CD4-positive, alpha-beta T cell treated with Interferon gamma for 1 hour (primary cell): Measurements from ENCODE around the gene DUSP7.
"Not testable (repeated sequence)": the region's sequence is repeated elsewhere in the genome, so short reads cannot be mapped to it uniquely, and the experiment has no call there.

Experiments used
- DNase-seq: peaks from one replicate; pipeline ENCODE4 v3.0.0-alpha.2; 2020

DUSP7 gene

DNA sequence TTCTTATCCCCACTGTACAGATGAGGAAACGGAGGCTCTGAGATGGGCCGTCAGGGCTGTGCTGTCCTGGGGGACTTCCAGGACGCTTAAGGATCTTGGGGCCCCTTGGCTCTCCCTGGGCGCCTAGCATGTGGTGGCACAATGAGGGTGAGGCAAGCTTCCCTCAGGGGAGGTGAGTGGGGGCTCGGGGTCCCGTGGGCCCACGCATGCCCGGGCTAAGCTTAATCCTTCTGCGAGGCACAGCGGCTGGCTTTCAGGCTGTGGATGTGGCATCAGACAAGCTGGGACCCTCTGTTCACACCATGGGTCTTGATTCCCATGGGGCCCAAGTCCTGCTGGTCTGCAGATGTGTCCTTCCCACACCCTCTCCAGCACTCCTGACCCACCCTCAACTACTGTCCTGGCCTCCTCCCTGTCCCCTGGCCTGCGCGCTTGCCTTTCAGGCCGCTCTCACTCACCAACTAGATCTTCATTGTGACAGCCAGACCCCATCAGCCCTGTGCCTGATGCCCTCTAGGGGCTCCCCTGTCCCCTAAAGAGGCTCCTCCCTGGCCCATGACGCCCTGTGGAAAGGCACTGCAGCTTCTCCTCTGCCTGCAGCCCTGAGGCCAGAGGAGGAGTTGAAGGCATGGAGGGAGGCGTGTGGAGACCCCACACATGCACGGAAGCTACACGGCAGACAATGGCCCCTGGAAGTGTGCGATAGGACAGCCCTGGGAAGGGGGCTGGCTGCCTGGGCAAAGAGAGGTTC, 11.3 kb downstream of the DUSP7 start:
- no peak for DNase-seq

GRCh38 chr3:52043750-52044149, 12.6 kb downstream of the DUSP7 start:
- DNase-seq = no peak

DNA sequence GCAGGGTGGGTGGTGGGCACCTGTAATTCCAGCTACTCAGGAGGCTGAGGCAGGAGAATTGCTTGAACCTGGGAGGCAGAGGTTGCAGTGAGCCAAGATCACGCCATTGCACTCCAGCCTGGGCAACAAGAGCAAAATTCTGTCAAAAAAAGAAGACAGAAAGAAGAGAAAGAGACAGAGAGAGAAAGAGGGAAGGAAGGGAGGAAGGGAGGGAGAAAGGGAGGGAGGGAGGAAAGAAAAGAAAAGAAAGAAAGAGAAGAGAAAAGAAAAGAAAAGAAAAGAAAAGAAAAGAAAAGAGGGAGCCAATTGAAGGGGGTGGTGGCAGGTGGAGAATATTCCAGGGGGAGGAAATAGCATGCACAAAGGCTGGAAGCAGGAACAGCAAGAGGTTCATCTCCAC, 13.3 kb downstream of the DUSP7 start:
- DNase-seq = not testable (repeated sequence)

- no peak for DNase-seq
These were observed 15.1 kb downstream of the DUSP7 start for GRCh38 chr3:52041118-52041731.

DNA sequence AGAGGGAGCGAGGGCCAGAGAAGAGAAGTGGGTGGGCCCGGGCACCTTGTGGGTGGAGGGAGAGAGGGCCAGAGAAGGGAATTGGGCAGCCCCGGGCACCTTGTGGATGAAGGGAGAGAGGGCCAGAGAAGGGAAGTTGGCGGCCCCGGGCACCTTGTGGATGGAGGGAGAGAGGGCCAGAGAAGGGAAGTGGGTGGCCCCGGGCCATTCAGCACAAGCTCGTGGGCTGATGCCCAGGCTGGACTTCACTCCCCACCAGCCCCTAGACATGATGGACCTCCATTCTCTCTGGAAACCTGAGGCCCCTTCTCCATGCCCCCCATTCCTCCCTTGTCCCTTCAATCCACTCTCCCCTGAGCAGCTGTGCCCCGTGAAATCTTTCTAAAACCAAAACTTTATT, 15.8 kb downstream of the DUSP7 start:
- DNase-seq = no peak

GRCh38 chr3:52039846-52040245, 16.5 kb downstream of the DUSP7 start:
- no peak for DNase-seq

GRCh38 chr3:52039426-52039825, 16.9 kb downstream of the DUSP7 start:
- DNase-seq = no peak

GRCh38 chr3:52038227-52038626, 18.1 kb downstream of the DUSP7 start:
- DNase-seq = no peak

DNA sequence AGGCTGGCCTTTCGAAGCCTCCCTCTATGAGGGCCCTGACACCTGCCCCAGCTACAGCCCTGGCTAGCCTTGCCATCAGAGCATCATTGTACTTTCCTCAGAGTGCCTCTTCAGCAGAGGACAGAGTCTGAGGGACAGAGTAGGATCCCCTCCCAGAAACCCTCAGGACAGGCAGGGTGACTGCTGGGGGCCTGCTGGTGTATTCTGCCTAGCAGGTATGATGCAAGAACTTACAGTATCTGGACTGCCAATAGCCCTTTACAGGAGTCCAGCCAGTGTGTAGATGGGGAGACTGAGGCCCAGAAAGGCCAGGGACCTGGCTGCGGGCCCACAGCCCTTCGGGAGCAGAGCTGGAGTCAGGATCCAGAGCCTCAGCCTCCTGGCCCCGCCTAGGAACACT, 19.1 kb downstream of the DUSP7 start:
- DNase-seq = no peak

GRCh38 chr3:52036829-52037228, 19.5 kb downstream of the DUSP7 start:
- no peak for DNase-seq

DNA sequence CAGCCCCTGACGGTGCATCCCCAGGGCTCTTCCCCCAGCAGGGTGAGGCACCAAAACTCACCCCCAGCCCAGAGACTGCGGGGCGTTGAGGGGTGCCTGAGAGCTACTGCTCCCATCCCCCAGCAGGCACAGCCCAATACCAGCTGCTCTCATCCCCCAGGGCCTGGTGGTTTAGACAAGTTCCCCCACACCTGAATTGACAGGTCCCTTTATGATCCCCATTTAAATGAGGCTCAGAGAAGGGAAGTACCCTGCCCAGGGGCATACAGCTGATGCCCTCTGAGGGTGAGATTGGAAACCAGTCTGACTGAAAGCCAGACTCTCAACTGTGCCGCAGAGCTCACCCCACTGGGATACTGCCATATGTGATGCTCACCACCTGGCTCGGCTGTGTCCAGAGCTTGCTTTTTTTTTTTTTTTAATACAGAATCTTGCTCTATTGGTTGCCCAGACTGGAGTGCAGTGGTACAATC, 20.1 kb downstream of the DUSP7 start:
- DNase-seq = no peak

DNA sequence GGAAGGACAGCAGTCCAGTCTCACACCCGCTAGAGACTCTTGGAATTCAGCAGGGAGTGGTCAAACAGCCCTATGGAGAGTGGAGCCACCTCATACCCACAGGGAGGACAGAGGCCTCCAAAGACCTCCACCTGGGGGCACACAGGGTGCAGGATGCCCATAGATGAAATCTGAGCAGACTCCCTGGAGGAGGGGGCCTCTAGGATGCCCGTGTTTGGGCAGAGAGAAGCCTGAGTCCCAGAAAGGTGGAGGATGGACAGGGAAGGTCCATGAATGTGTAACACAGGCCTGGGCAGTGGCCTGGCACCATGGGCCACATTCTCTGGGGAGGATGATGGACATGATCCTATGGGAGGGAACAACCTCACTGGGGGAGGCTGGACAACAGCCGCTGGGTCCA, 21.7 kb downstream of the DUSP7 start:
- DNase-seq = no peak

- DNase-seq = no peak
These were observed 22.2 kb downstream of the DUSP7 start for GRCh38 chr3:52034212-52034611.

DNA sequence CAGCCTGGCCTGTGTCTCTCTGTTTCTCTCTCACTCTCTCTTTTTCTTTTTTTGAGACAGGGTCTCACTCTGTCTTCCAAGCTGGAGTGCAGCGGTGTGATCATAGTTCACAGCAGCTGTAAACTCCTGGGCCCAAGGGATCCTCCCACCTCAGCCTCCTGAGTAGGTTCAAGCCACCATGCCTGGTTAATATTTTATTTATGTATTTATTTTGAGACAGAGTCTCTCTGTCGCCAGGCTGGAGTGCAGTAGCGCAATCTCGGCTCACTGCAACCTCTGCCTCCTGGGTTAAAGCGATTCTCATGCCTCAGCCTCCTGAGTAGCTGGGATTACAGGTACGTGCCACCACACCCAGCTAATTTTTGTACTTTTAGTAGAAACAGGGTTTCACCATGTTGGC, 22.6 kb downstream of the DUSP7 start:
- DNase-seq = not testable (repeated sequence)

- no peak for DNase-seq
These were observed 23.5 kb downstream of the DUSP7 start for GRCh38 chr3:52032702-52033408.

DNA sequence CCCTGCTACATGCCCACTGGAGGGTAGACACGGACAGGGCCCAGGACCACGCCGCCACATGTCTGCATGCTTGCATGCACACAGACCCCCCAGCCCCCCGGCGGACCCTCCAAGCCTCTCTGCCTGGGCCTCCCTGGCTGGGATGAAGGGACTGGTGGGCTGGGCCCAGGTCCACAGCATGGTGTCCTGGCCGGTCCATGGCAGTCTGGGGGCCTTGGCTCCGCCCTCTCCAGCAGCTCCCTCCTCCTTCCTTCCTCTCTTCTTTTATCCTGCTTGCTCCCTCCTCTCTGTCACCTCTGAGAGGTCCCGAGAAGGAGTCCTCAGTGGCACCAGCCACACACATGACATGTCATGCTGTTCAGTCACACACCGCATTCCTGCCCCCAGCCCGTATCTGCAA, 24.5 kb downstream of the DUSP7 start:
- no peak for DNase-seq

DNA sequence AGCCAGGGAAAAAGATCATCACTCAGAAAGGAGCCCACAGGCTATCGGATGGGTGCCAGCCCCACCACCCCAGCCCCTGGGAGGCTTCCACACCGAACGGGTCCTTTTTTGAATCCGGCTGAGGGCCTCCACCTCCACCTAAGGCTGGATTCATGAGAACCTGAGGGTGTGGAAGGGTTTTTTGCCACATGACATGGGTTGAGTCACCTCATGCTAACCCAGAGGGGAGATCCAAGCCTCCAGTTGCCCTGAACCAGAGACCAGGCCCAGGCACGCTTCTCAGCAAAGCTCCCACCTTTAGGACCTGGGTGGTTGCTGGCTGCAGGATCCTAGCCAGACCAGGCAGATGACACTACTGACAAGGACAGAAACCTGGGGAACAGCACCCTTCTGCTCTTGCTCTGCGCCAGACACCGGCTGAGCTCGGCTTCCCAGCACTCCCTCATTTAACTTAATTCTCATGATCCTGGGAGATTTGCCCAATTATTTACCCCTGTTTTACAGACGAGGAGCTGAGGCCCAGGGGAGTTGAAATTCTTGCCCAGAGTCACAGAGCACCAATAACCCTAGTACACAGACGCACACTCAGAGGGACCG, 25.6 kb downstream of the DUSP7 start:
- DNase-seq = no peak

GRCh38 chr3:52029535-52029934, 26.8 kb downstream of the DUSP7 start:
- DNase-seq = no peak

DNA sequence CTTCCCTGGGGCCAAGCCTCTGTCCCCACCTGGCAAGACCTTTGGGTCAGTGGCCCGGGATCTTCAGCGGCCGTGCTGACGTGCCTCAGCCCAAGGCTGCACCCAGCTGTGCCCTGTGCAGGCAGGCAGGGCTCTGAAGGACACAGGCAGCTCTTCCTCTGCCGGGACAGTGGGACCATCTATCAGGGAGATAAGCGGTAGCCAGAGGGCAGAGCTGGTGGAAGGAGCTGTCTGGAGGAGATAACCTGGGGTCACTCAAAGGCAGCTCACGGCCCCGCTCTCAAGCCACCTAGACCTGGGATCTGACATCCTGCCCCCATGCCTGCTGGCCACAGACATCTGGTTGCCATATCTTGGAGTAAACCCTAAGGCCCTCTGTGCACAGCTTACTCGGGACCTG, 27.3 kb downstream of the DUSP7 start:
- DNase-seq = no peak

GRCh38 chr3:52028572-52028971, 27.8 kb downstream of the DUSP7 start:
- no peak for DNase-seq

DNA sequence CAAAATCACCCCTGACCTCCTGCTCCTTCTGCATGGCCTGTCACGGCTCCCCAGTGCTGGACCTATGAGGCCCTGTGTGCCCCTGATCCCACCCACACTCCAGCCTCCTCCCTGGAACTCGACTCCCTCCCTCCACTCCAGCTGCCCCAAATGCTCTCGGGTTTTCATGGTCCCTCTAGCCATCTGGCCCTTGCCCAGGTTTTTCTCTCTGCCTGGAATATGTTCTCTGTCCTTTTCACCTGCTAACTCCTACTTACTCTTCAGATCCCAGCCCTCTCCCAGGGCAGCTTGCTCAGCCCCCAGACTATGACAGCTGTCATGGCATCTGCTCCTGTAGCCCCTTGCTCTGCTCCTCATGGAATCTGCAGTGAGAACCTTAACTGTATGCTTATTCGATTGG, 30.3 kb downstream of the DUSP7 start:
- no peak for DNase-seq

DNA sequence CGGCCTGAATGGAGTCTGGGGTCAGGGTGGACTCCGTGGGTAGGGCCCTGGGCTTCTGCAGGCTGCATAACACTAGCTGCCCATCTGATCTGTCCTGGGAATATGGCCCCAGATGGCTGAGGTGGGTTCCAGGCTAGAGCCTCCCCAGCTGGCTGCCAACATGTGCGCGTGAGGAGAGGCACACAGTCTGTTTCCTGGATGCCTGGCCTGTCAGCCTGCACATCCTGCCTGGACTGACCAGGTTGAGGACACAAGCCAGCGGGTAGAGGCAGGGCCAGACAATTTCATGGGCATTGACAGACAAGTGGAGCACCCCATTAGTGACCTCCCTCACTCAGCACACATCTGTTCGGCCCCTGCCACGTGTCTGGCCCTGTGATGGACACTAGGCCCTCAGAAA, 30.9 kb downstream of the DUSP7 start:
- no peak for DNase-seq

- no peak for DNase-seq
These were observed 31.5 kb downstream of the DUSP7 start for GRCh38 chr3:52024765-52025452.
